C4-2B (cell line): ENCODE measurements around the gene NMNAT3.

ENCODE experiments used
- CTCF ChIP-seq: fragments of 450-650 bp; conservative IDR thresholded peaks from 2 replicates; pipeline ENCODE4 v1.5.1; 2017; ENCODE audit warnings: mild to moderate bottlenecking
- ZFX ChIP-seq: fragments of 450-650 bp; IDR thresholded peaks from 2 replicates; pipeline ENCODE4 v1.6.1; 2017

- no peak for TF ChIP-seq ZFX
- TF ChIP-seq CTCF: no peak
Observed at GRCh38 chr3:139529662-139530061, 148.1 kb downstream of the NMNAT3 start.
